OCI-LY7 (cell line): ENCODE measurements around the gene DEF6. TPM values are rescaled to one million over a fixed set of nuclear protein-coding genes. Genes with fewer than 3 reads are reported as not detected.

Source experiments
- BruUV-seq: library from RNA; stranded (reverse); fragments of 400-500 nt; replicated peaks from 2 replicates; lab custom pipeline; 2021; lab: Mats Ljungman, UMichigan
- CTCF ChIA-PET: fragments of 300-600 bp; sonication (Branson Sonifier 250); formaldehyde crosslinking; loops from one replicate; lab custom pipeline; 2022; ENCODE audit warnings: antibody characterized with exemption; ENCODE audit not compliant: unreplicated experiment; lab: Charles Lee
- POLR2A ChIA-PET: fragments of 300-600 bp; sonication (Branson Sonifier 250); formaldehyde crosslinking; loops from one replicate; lab custom pipeline; 2022; ENCODE audit warnings: antibody characterized with exemption; lab: Charles Lee
- DNase-seq: peaks from one replicate; pipeline ENCODE4 v3.0.0-alpha.2; 2015; ENCODE audit warnings: low spot score
- H2AFZ ChIP-seq: fragments of 200-600 bp; sonication (generic), shearing (Covaris generic); 2 replicates; pipeline ENCODE4 v1.6.1; 2014; ENCODE audit warnings: mild to moderate bottlenecking, antibody characterized with exemption, low read length, moderate library complexity
- H3K27ac ChIP-seq: fragments of 200-600 bp; sonication (generic); 2 replicates; pipeline ENCODE4 v1.5.1; 2014; ENCODE audit warnings: mixed run types, low read depth, mild to moderate bottlenecking, moderate library complexity, low read length, inconsistent platforms; ENCODE audit not compliant: poor library complexity, severe bottlenecking
- H3K36me3 ChIP-seq: fragments of 200-600 bp; sonication (generic); 2 replicates; pipeline ENCODE4 v1.6.1; 2014; ENCODE audit warnings: mild to moderate bottlenecking, antibody characterized with exemption, low read length, moderate library complexity, mixed read lengths; ENCODE audit not compliant: insufficient read depth
- H3K4me1 ChIP-seq: fragments of 200-600 bp; sonication (generic); 2 replicates; pipeline ENCODE4 v1.5.1; 2014; ENCODE audit warnings: mild to moderate bottlenecking, low read length; ENCODE audit not compliant: insufficient read depth, poor library complexity, severe bottlenecking
- H3K4me2 ChIP-seq: fragments of 200-600 bp; sonication (generic); 2 replicates; pipeline ENCODE4 v1.6.1; 2014; ENCODE audit warnings: mild to moderate bottlenecking, low read length
- H3K4me3 ChIP-seq: fragments of 200-600 bp; sonication (generic); 2 replicates; pipeline ENCODE4 v1.5.1; 2014; ENCODE audit warnings: mild to moderate bottlenecking, low read depth, low read length; ENCODE audit not compliant: poor library complexity, severe bottlenecking
- H3K79me2 ChIP-seq: fragments of 200-600 bp; sonication (generic); 2 replicates; pipeline ENCODE4 v1.6.1; 2016; ENCODE audit warnings: low read depth, mild to moderate bottlenecking, low read length, moderate library complexity, mixed read lengths; ENCODE audit not compliant: insufficient read depth
- H3K9me2 ChIP-seq: fragments of 200-600 bp; sonication (generic); 2 replicates; pipeline ENCODE4 v1.6.1; 2016; ENCODE audit warnings: mild to moderate bottlenecking, low read length, mixed read lengths; ENCODE audit not compliant: insufficient read depth
- H3K9me3 ChIP-seq: fragments of 200-600 bp; sonication (generic); 2 replicates; pipeline ENCODE4 v1.6.1; 2014; ENCODE audit warnings: mild to moderate bottlenecking, mixed run types, low read length, mixed read lengths
- H4K20me1 ChIP-seq: fragments of 200-600 bp; sonication (generic); 2 replicates; pipeline ENCODE4 v1.6.1; 2014; ENCODE audit warnings: mild to moderate bottlenecking, antibody characterized with exemption, low read length, moderate library complexity, mixed read lengths; ENCODE audit not compliant: insufficient read depth
- CTCF ChIP-seq: fragments of 200-600 bp; sonication (generic); conservative IDR thresholded peaks from 2 replicates; pipeline ENCODE4 v1.5.1; 2014; ENCODE audit warnings: mild to moderate bottlenecking, antibody characterized with exemption, low read length, moderate library complexity, mixed read lengths
- EZH2phosphoT487 ChIP-seq: fragments of 200-600 bp; sonication (generic); IDR thresholded peaks from 2 replicates; pipeline ENCODE4 v1.6.1; 2018; ENCODE audit warnings: low read depth, borderline replicate concordance, mild to moderate bottlenecking, mixed run types, antibody characterized with exemption, low read length, moderate library complexity, mixed read lengths
- intact Hi-C: fragments of 100-400 bp; cut with micrococcal nuclease; formaldehyde crosslinking; loops from one replicate; pipeline ENCODE4 v1.10.0; 2022; ENCODE audit not compliant: unreplicated experiment
- total RNA-seq, 2 experiments: library from RNA; depleted of rRNA in 1 of 2; stranded (reverse); fragments of >200 nt in 1 of 2; shearing (Covaris generic) in 1 of 2; gene quantifications; 2 replicates each; pipeline ENCODE4 v1.2.3, GENCODE V29; 2014 to 2022

DEF6 gene
- total RNA-seq, 2 experiments from 2014 or later = 53.8 to 56.8 TPM

- H3K9me3 ChIP-seq = no peaks in the 10 kb centered on the region
- H3K9me2 ChIP-seq = no peaks in the 10 kb centered on the region
- DNase-seq = no peak
- H3K4me1 ChIP-seq = peaks cover 9% of the 10 kb centered on the region
- no peak overlapping the region for H3K4me3 ChIP-seq
- TF ChIP-seq CTCF = no peak
- TF ChIP-seq EZH2phosphoT487 = no peak
- intact Hi-C loops = no loop called here
- ChIA-PET POLR2A (no interaction called here), CTCF (no interaction called here)
- H3K36me3 ChIP-seq = no peaks in the 10 kb centered on the region
- no peak overlapping the region for H3K4me2 ChIP-seq
- no peaks in the 10 kb centered on the region for H4K20me1 ChIP-seq
- no peak overlapping the region for H2AFZ ChIP-seq
- H3K79me2 ChIP-seq = no peaks in the 10 kb centered on the region
- no peak overlapping the region for H3K27ac ChIP-seq
- no TSS peak for BruUV-seq
These were observed 48.7 kb upstream of the DEF6 start for GRCh38 chr6:35248965-35249364.

- Histone ChIP-seq H4K20me1 (no peaks in the 10 kb centered on the region), H3K4me3 (no peak overlapping the region), H3K27ac (no peak overlapping the region), H3K4me2 (no peak overlapping the region), H3K9me2 (no peaks in the 10 kb centered on the region), H3K79me2 (no peaks in the 10 kb centered on the region), H2AFZ (no peak overlapping the region), H3K4me1 (peaks cover 9% of the 10 kb centered on the region), H3K36me3 (no peaks in the 10 kb centered on the region), H3K9me3 (no peaks in the 10 kb centered on the region)
- CTCF ChIA-PET = no interaction called here
- POLR2A ChIA-PET = no interaction called here
- DNase-seq = no peak
- TF ChIP-seq EZH2phosphoT487 (no peak), CTCF (no peak)
- BruUV-seq = no TSS peak
- intact Hi-C loops = no loop called here
These were observed 45.7 kb upstream of the DEF6 start for GRCh38 chr6:35251949-35252348.

- no peaks in the 10 kb centered on the region for H4K20me1 ChIP-seq
- H2AFZ ChIP-seq = no peak overlapping the region
- no peak for DNase-seq
- no peaks in the 10 kb centered on the region for H3K36me3 ChIP-seq
- H3K4me2 ChIP-seq = no peak overlapping the region
- peaks cover 4% of the 10 kb centered on the region for H3K4me1 ChIP-seq
- POLR2A ChIA-PET = no interaction called here
- no peaks in the 10 kb centered on the region for H3K9me2 ChIP-seq
- H3K27ac ChIP-seq = no peak overlapping the region
- peaks cover under 1% of the 10 kb centered on the region; the same call in 1 of the 2 replicates for H3K79me2 ChIP-seq
- intact Hi-C loops = no loop called here
- CTCF ChIA-PET = no interaction called here
- TF ChIP-seq EZH2phosphoT487 (no peak), CTCF (no peak)
- no peaks in the 10 kb centered on the region for H3K9me3 ChIP-seq
- H3K4me3 ChIP-seq = no peak overlapping the region
- BruUV-seq = no TSS peak
These were observed 44.4 kb upstream of the DEF6 start for GRCh38 chr6:35253249-35253648.
